Stomach (tissue), 9 donors: ENCODE measurements around the gene PSENEN. TPM values are rescaled to one million over a fixed set of nuclear protein-coding genes. Genes with fewer than 3 reads are reported as not detected.

Experiments
- DNase-seq, 2 donors: peaks; one replicate each; pipeline versions ENCODE4 v3.0.0 to v3.0.0-alpha.2; 2013 to 2019
- H3K27ac ChIP-seq, 5 donors: fragments of 200-600 bp in 4 of 5; sonication (generic) in 4 of 5; one replicate each; pipeline ENCODE4 v1.5.1; 2013 to 2019; ENCODE audit warnings: mild to moderate bottlenecking in 1 of 5, moderate library complexity in 1 of 5
- H3K27me3 ChIP-seq, 3 donors: fragments of 200-600 bp; sonication (generic); one replicate each; pipeline ENCODE4 v1.5.1; 2017 to 2019; ENCODE audit warnings: mixed run types in 1 of 3
- H3K36me3 ChIP-seq, 4 donors: fragments of 200-600 bp; sonication (generic); 1 replicate in 3 of 4; 2 replicates in 1 of 4; pipeline ENCODE4 v1.5.1; 2016 to 2019
- H3K4me1 ChIP-seq, 4 donors: fragments of 200-600 bp; sonication (generic); one replicate each; pipeline ENCODE4 v1.5.1; 2016 to 2019
- H3K4me3 ChIP-seq, 4 donors: fragments of 200-600 bp; sonication (generic) in 3 of 4; one replicate each; pipeline ENCODE4 v1.5.1; 2016 to 2019; ENCODE audit warnings: mild to moderate bottlenecking in 1 of 4
- H3K9me3 ChIP-seq, 4 donors: fragments of 200-600 bp; sonication (generic); one replicate each; pipeline ENCODE4 v1.5.1; 2016 to 2019
- EP300 ChIP-seq: sonication (generic); formaldehyde crosslinking; IDR thresholded peaks from one replicate; pipeline ENCODE4 v1.6.1; 2017; ENCODE audit warnings: antibody characterized with exemption
- POLR2A ChIP-seq, 4 donors: fragments of 450-650 bp; IDR thresholded peaks; one replicate each; pipeline ENCODE4 v1.6.1; 2016; ENCODE audit warnings: antibody characterized with exemption in 4 of 4, control low read depth in 2 of 4, mild to moderate bottlenecking in 1 of 4, moderate library complexity in 1 of 4
- POLR2AphosphoS5 ChIP-seq, 3 donors: sonication (generic); formaldehyde crosslinking; IDR thresholded peaks; one replicate each; pipeline ENCODE4 v1.6.1; 2016; ENCODE audit warnings: antibody characterized with exemption in 3 of 3
- WGBS, 5 donors: extraction: QIAGEN DNeasy Blood & Tissue Kit in 3 of 5; methylation state at CpG; one replicate each; pipeline versions ENCODE4 v1.1.5 to v1.1.7; 2013 to 2018; 5-methylcytosine and 5-hydroxymethylcytosine counted together
- intact Hi-C: fragments of 100-400 bp; cut with DNase I; formaldehyde crosslinking; loops from one replicate; pipeline ENCODE4 v1.15.1; 2023; ENCODE audit warnings: low total_unique reads
- polyA plus RNA-seq, 3 donors: library from polyadenylated mRNA; stranded (reverse); fragments of 200-250 nt; gene quantifications; one replicate each; pipeline ENCODE4 v1.2.3, GENCODE V29; 2013
- total RNA-seq, 5 donors: library from RNA; depleted of rRNA; stranded (reverse); fragments of >200 nt; gene quantifications; one replicate each; pipeline versions ENCODE4 v1.1.0 to v1.2.3, GENCODE V29; 2014 to 2016
- TF ChIP-seq, protein P1 (sequence below), 7 experiments: fragments of 450-650 bp in 4 of 7; fragments of 200-600 bp in 3 of 7; sonication (generic) in 3 of 7; IDR thresholded peaks; one replicate each; pipeline ENCODE4 v1.5.1; 2016 to 2019; ENCODE audit warnings: antibody characterized with exemption in 7 of 7, control low read depth in 2 of 7, mild to moderate bottlenecking in 1 of 7
- donor health status: healthy with polysubstance abuse.
- donor health status: Bipolar disorder and iron deficiency.
- donor health status: healthy.

Gene PSENEN
- total and polyA plus RNA-seq, 8 donors = 9.3 to 101 (median 50.4) TPM; not detected in 1

DNA sequence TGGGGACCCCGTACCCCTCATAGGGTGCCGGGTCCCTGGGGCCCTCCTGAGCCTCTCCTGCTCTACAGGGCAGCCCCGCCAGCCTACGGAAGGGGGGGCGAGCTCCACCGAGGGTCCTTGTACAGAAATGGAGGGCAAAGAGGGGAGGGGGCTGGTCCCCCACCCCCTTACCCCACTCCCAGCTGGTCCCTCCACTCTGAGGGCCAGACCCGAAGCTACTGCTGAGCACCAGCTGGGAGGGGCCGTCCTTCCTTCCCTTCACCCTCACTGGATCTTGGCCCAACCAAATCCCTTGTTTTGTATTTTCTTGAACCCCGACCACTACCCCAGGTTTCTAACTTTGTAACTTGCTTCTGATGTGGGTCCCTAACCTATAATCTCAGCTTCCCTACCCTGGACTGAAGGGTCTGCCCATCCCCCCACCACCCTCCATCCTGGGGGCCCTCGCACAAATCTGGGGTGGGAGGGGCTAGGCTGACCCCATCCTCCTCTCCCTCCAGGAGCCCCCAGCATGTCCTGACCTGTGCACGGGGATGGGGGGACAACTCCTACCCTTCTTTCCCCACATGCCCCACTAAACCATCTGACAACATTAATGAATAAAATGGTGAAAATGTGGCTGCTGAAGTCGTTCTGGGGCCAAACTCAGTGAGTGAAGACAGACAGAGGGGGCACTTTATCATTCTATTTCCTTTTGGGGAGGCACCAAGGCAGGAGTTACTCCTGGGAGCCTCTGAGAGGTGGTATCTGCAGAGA, 42.9 kb downstream of the PSENEN start:
- WGBS, 5 donors = 80 to 86% (median 84%) methylated on average over 11 to 12 of the region's 12 CpGs
- H3K9me3 ChIP-seq = no peaks in the 10 kb centered on the region
- no peak overlapping the region for H3K4me3 ChIP-seq
- no peak for DNase-seq
- intact Hi-C loops = no loop called here
- peaks cover 0 to 5% (median 0%) of the 10 kb centered on the region in 3 donors for H3K27me3 ChIP-seq
- no peak overlapping the region for H3K27ac ChIP-seq
- TF ChIP-seq POLR2A (IDR thresholded peaks at IDR 0.05) (no peak), POLR2AphosphoS5 (IDR thresholded peaks at IDR 0.05) (no peak), EP300 (no peak)
- TF ChIP-seq, protein P1, sequence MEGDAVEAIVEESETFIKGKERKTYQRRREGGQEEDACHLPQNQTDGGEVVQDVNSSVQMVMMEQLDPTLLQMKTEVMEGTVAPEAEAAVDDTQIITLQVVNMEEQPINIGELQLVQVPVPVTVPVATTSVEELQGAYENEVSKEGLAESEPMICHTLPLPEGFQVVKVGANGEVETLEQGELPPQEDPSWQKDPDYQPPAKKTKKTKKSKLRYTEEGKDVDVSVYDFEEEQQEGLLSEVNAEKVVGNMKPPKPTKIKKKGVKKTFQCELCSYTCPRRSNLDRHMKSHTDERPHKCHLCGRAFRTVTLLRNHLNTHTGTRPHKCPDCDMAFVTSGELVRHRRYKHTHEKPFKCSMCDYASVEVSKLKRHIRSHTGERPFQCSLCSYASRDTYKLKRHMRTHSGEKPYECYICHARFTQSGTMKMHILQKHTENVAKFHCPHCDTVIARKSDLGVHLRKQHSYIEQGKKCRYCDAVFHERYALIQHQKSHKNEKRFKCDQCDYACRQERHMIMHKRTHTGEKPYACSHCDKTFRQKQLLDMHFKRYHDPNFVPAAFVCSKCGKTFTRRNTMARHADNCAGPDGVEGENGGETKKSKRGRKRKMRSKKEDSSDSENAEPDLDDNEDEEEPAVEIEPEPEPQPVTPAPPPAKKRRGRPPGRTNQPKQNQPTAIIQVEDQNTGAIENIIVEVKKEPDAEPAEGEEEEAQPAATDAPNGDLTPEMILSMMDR (IDR thresholded peaks at IDR 0.05) = no peak
- no peaks in the 10 kb centered on the region for H3K4me1 ChIP-seq
- peaks cover 0 to 39% (median 28%) of the 10 kb centered on the region in 4 donors for H3K36me3 ChIP-seq

DNA sequence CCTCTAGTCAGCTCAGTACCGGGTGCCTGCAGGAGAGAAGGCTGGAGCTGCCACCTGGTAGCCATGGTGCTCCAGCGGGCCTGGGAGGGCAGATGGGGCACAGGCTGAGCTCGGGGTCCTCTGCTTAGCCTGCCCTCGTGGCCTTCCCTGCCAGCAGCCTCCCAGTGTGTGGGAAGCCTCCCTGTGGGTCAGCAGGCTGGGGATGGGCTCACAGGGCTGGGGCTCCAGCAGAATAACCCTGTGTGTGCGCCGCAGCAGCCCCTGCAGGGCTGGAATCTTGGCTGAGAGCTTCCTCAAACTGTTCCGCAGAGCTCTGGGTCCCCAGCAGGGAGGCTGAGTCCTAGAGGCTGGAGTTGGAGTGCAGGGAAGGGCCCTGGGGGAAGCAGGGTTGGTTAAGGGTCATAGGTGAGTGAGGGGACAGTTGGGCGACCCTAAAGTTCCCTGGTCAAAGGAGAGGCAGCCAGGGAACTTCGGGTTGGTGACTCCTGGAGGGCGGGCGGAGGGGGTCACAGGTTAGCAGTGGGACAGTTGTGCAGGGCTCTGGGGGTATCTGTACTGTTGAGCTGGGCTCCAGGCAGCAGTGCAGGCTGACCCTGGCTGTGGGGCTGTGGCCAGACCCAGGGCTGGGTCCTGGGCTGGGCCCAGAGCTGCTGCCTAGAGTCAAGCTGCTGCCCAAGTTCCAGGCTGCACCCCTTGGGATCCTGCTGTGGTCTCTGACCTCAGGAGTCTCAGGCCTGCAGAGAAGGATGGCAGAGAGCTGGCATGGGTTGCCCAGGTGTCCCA, 43.9 kb downstream of the PSENEN start:
- no peaks in the 10 kb centered on the region for H3K4me1 ChIP-seq
- 81 to 89% (median 84%) methylated on average over 8 to 11 of the region's 11 CpGs for WGBS, 5 donors
- peaks cover 0 to 5% (median 0%) of the 10 kb centered on the region in 3 donors for H3K27me3 ChIP-seq
- intact Hi-C loops = no loop called here
- DNase-seq = no peak
- H3K36me3 ChIP-seq = peaks cover 0 to 33% (median 24%) of the 10 kb centered on the region in 4 donors
- no peaks in the 10 kb centered on the region for H3K9me3 ChIP-seq
- TF ChIP-seq POLR2AphosphoS5 (IDR thresholded peaks at IDR 0.05) (no peak), POLR2A (IDR thresholded peaks at IDR 0.05) (no peak), EP300 (no peak)
- TF ChIP-seq, protein P1 (IDR thresholded peaks at IDR 0.05) = no peak
- H3K27ac ChIP-seq = no peak overlapping the region
- H3K4me3 ChIP-seq = no peak overlapping the region

DNA sequence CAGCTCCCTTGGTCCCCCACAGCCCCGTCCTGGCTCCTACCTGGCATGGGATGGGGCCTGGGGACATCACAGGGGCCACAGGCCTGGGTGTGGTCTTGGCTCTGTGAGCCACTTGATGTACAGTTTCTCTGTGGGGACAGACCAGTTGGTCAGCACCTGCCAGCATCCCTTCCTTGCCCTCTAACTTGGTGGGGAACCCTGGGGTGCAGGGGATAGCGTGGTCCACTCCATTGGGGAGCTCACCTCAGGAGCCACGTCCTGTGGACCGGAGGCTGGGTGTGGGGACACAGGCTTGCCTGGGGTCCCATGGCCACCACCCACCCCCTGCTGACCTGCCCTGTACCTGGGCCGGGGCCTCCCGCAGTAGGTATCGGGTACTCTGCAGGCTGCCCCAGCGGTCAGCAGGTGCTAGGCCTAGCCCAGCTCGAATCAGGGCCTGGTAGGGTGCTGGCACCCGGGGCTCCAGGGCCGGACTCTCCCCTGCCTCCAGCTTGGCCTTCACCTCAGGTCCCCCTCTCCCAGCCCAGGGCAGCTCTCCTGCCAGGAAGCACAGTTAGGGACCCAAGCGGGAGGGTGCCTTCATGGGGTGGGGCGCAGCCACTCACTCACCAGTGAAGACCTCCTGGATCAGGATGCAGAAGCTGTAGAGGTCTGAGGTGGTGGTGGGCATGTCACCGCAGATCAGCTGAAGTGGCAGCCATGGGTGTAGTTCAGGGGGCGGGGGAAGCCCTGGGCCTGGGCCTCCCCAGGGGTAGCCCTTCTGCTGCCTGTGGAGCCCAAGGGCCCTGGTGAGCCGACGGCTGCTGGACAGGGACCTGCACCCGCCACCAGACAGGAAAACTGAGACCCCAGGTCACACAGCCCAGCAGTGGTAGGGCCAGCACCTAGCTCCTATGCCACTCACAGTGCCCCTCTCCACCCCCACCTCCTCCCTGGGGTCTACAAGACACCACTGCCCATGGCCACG, 44.8 kb downstream of the PSENEN start:
- Histone ChIP-seq H3K36me3 (peaks cover 0 to 25% (median 17%) of the 10 kb centered on the region in 4 donors), H3K4me3 (no peak overlapping the region), H3K9me3 (no peaks in the 10 kb centered on the region), H3K4me1 (no peaks in the 10 kb centered on the region), H3K27ac (no peak overlapping the region), H3K27me3 (peaks cover 0 to 5% (median 0%) of the 10 kb centered on the region in 3 donors)
- TF ChIP-seq, protein P1 (IDR thresholded peaks at IDR 0.05) = no peak
- no peak for TF ChIP-seq POLR2A (IDR thresholded peaks at IDR 0.05)
- TF ChIP-seq EP300 = no peak
- no peak for TF ChIP-seq POLR2AphosphoS5 (IDR thresholded peaks at IDR 0.05)
- 74 to 89% (median 85%) methylated on average over 9 to 19 of the region's 19 CpGs for WGBS, 5 donors
- intact Hi-C loops = no loop called here
- DNase-seq = no peak
